ENCODE data around the gene L1TD1.
"Not testable (repeated sequence)": the region's sequence is repeated elsewhere in the genome, so short reads cannot be mapped to it uniquely, and the experiment has no call there.

Gene L1TD1

DNA sequence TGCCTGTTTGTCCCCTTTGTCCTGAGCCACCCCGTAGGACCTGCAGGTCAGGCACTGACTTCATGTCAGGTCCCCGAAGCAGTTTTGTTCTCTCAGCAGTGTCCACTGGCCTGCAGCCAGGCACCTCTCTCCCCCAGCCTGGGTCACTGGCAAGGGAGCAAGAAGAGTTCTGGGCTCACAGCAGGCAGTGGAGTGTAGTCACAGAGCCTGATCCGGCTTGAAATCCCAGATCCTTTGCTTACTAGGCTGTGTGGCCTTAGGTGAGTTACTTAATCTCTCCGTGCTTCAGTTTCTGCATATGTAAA, 34.2 kb downstream of the L1TD1 start:
- no peaks in the 10 kb centered on the region for H3K27me3 ChIP-seq (ENCODE audit: control insufficient read depth, insufficient read depth, low read length)
- H3K9ac ChIP-seq (ENCODE audit: low read length): no peak overlapping the region
- H3K4me1 ChIP-seq (ENCODE audit: control insufficient read depth, insufficient read depth, low read length): no peaks in the 10 kb centered on the region
- H3K36me3 ChIP-seq (ENCODE audit: control insufficient read depth, insufficient read depth, low read length): no peaks in the 10 kb centered on the region
- H3K9me3 ChIP-seq (ENCODE audit: control insufficient read depth, low read length): no peaks in the 10 kb centered on the region
- no peak overlapping the region for H3K4me3 ChIP-seq (ENCODE audit: low read length)

DNA sequence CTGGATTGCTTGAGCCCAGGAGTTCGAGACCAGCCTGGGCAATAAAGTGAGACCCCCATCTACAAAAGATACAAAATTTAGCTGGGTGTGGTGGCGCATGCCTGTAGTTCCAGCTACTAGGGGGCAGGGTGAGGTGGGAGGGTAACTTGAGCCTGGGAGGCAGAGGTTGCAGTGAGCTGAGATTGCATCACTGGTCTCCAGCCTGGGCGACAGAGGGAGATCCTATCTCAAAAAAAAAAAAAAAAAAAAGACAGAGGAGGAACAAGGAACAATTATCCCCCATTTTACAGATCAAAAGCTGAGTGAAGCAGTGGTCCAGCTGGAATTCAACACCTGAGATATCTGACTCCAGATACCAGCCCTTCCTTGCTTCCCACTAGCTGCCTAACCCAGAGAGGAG, 34.8 kb downstream of the L1TD1 start:
- no peaks in the 10 kb centered on the region for H3K27me3 ChIP-seq (ENCODE audit: control insufficient read depth, insufficient read depth, low read length)
- H3K9me3 ChIP-seq (ENCODE audit: control insufficient read depth, low read length): no peaks in the 10 kb centered on the region
- no peaks in the 10 kb centered on the region for H3K36me3 ChIP-seq (ENCODE audit: control insufficient read depth, insufficient read depth, low read length)
- no peak overlapping the region for H3K4me3 ChIP-seq (ENCODE audit: low read length)
- H3K4me1 ChIP-seq (ENCODE audit: control insufficient read depth, insufficient read depth, low read length): no peaks in the 10 kb centered on the region
- H3K9ac ChIP-seq (ENCODE audit: low read length): no peak overlapping the region

DNA sequence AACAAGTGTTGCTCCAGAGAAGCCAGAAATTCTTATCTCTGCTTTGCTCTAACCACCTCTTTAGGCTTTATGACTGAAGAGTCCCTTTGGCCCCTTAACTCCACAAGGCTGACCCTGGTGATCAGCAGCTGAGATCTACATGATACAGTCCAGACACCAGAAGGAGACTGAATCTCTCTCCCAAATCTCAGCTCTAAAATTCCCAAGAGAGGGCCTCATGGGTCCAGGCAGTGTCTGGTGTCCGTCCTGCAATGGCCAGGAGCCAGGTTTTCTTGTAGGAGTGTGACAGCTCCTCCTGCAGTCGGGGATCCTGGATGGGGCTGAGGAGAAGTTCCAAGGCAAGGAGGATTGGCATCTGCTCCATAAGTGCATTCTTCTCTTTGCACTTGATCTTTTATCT, 35.3 kb downstream of the L1TD1 start:
- no peaks in the 10 kb centered on the region for H3K4me1 ChIP-seq (ENCODE audit: control insufficient read depth, insufficient read depth, low read length)
- H3K36me3 ChIP-seq (ENCODE audit: control insufficient read depth, insufficient read depth, low read length): no peaks in the 10 kb centered on the region
- no peaks in the 10 kb centered on the region for H3K27me3 ChIP-seq (ENCODE audit: control insufficient read depth, insufficient read depth, low read length)
- no peak overlapping the region for H3K9ac ChIP-seq (ENCODE audit: low read length)
- H3K4me3 ChIP-seq (ENCODE audit: low read length): no peak overlapping the region
- H3K9me3 ChIP-seq (ENCODE audit: control insufficient read depth, low read length): no peaks in the 10 kb centered on the region

GRCh38 chr1:62230718-62231117, 36.1 kb downstream of the L1TD1 start:
- Histone ChIP-seq H3K27me3 (ENCODE audit: control insufficient read depth, insufficient read depth, low read length) (no peaks in the 10 kb centered on the region), H3K9me3 (ENCODE audit: control insufficient read depth, low read length) (no peaks in the 10 kb centered on the region), H3K4me3 (ENCODE audit: low read length) (no peak overlapping the region), H3K36me3 (ENCODE audit: control insufficient read depth, insufficient read depth, low read length) (no peaks in the 10 kb centered on the region), H3K4me1 (ENCODE audit: control insufficient read depth, insufficient read depth, low read length) (no peaks in the 10 kb centered on the region), H3K9ac (ENCODE audit: low read length) (no peak overlapping the region)

- H3K9me3 ChIP-seq (ENCODE audit: control insufficient read depth, low read length): no peaks in the 10 kb centered on the region
- H3K9ac ChIP-seq (ENCODE audit: low read length): no peak overlapping the region
- no peaks in the 10 kb centered on the region for H3K27me3 ChIP-seq (ENCODE audit: control insufficient read depth, insufficient read depth, low read length)
- no peak overlapping the region for H3K4me3 ChIP-seq (ENCODE audit: low read length)
- no peaks in the 10 kb centered on the region for H3K4me1 ChIP-seq (ENCODE audit: control insufficient read depth, insufficient read depth, low read length)
- H3K36me3 ChIP-seq (ENCODE audit: control insufficient read depth, insufficient read depth, low read length): no peaks in the 10 kb centered on the region
Observed at GRCh38 chr1:62232871-62233278, 38.2 kb downstream of the L1TD1 start.

- Histone ChIP-seq H3K4me1 (ENCODE audit: control insufficient read depth, insufficient read depth, low read length) (no peaks in the 10 kb centered on the region), H3K9ac (ENCODE audit: low read length) (no peak overlapping the region), H3K9me3 (ENCODE audit: control insufficient read depth, low read length) (no peaks in the 10 kb centered on the region), H3K4me3 (ENCODE audit: low read length) (no peak overlapping the region), H3K27me3 (ENCODE audit: control insufficient read depth, insufficient read depth, low read length) (no peaks in the 10 kb centered on the region), H3K36me3 (ENCODE audit: control insufficient read depth, insufficient read depth, low read length) (no peaks in the 10 kb centered on the region)
Observed at GRCh38 chr1:62233926-62234450, 39.3 kb downstream of the L1TD1 start.

DNA sequence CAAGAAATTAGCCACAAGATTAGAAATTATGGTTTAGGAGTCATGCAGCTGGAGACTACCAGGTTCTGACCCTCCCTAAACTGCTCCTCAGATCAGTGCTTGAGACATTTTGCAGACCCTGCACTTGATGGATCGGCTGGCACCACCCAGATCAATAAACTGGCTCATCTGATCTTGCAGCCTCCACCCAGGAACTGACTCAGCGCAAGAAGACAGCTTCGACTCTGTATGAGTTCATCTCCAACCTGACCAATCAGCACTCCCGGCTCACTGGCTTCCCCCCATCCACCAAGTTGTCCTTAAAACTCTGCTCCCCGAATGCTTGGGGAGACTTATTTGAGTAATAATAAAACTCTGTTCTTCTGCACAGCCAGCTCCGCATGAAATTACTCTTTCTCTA, 40.0 kb downstream of the L1TD1 start:
- Histone ChIP-seq H3K36me3 (ENCODE audit: control insufficient read depth, insufficient read depth, low read length) (no peaks in the 10 kb centered on the region), H3K9ac (ENCODE audit: low read length) (no peak overlapping the region), H3K4me3 (ENCODE audit: low read length) (no peak overlapping the region), H3K9me3 (ENCODE audit: control insufficient read depth, low read length) (no peaks in the 10 kb centered on the region), H3K27me3 (ENCODE audit: control insufficient read depth, insufficient read depth, low read length) (no peaks in the 10 kb centered on the region), H3K4me1 (ENCODE audit: control insufficient read depth, insufficient read depth, low read length) (no peaks in the 10 kb centered on the region)

DNA sequence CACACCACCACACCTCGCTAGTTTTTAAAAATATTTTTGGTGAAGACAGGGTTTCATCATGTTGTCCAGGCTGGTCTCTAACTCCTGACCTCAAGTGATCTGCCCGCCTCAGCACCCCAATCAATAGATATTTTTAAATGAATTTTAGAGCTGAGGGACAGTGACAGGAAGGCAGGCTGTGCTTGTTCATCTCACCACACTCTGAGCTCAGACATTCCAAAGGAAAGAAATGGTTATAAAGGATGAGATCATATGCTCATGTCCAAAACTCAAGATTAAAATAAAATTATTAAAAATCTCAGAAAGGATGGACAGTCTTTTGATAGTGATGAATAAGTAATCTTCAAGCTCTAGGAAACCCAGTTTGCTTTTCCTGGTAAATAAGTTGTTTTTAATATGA, 40.9 kb downstream of the L1TD1 start:
- Histone ChIP-seq H3K4me1 (ENCODE audit: control insufficient read depth, insufficient read depth, low read length) (no peaks in the 10 kb centered on the region), H3K9me3 (ENCODE audit: control insufficient read depth, low read length) (no peaks in the 10 kb centered on the region), H3K9ac (ENCODE audit: low read length) (no peak overlapping the region), H3K4me3 (ENCODE audit: low read length) (no peak overlapping the region), H3K27me3 (ENCODE audit: control insufficient read depth, insufficient read depth, low read length) (no peaks in the 10 kb centered on the region), H3K36me3 (ENCODE audit: control insufficient read depth, insufficient read depth, low read length) (no peaks in the 10 kb centered on the region)

DNA sequence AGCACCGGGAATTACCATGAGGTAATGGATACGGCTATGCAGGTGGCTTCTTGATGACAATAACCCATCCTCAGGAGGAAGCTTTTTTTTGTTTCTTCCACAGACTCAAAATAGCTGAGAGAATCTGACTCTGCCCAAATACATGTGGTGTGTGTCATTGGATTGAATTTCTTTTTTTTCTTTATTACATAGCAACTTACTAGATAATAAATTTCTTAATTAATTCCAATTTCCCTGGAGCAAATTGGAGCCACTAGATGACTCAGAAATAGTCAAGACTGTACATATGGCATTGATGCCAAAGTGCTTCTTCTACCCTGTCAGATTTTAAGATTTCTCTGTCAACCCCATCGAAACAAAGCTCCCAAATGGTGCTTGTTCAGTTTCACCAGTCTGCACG, 42.7 kb downstream of the L1TD1 start:
- Histone ChIP-seq H3K9me3 (ENCODE audit: control insufficient read depth, low read length) (no peaks in the 10 kb centered on the region), H3K36me3 (ENCODE audit: control insufficient read depth, insufficient read depth, low read length) (no peaks in the 10 kb centered on the region), H3K9ac (ENCODE audit: low read length) (no peak overlapping the region), H3K4me1 (ENCODE audit: control insufficient read depth, insufficient read depth, low read length) (peaks cover 7% of the 10 kb centered on the region), H3K4me3 (ENCODE audit: low read length) (no peak overlapping the region), H3K27me3 (ENCODE audit: control insufficient read depth, insufficient read depth, low read length) (no peaks in the 10 kb centered on the region)

DNA sequence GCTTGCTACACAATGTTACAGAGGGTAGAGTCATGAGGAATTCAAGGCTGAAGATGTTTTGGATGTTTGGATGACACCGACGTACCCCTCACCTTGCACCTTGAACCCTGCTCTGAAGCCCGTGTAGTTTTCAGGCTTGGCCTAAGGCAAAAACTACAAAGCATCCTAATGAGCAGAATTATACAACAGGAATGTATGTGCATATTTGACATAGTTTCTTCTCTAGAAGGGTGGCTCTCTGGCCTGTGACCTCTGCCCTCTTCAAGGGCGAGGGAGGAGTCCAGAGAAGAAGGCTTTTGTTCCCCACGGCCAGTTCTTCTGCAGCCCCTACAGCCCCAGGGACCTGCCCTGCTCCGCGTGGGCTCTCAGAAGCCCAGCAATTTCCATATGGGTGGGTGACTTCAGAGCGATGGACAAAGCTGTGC, 43.3 kb downstream of the L1TD1 start:
- Histone ChIP-seq H3K9ac (ENCODE audit: low read length) (no peak overlapping the region), H3K4me3 (ENCODE audit: low read length) (no peak overlapping the region), H3K27me3 (ENCODE audit: control insufficient read depth, insufficient read depth, low read length) (no peaks in the 10 kb centered on the region), H3K36me3 (ENCODE audit: control insufficient read depth, insufficient read depth, low read length) (no peaks in the 10 kb centered on the region), H3K4me1 (ENCODE audit: control insufficient read depth, insufficient read depth, low read length) (peaks cover 7% of the 10 kb centered on the region), H3K9me3 (ENCODE audit: control insufficient read depth, low read length) (no peaks in the 10 kb centered on the region)

DNA sequence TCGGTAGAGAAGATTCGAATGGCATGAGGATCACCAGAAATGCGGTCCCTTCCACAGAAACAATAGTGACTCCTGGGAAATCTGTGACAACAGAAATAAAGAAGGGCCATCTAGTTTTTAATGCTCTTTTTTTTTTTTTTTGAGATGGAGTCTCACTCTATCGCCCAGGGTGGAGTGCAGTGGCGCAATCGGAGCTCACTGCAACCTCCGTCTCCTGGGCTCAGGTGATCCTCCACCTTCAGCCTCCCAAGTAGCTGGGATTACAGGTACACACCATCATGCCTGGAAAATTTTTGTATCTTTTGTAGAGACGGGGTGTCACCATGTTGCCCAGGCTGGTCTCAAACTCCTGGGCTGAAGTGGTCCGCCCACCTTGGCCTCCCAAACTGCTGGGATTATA, 43.9 kb downstream of the L1TD1 start:
- H3K4me1 ChIP-seq (ENCODE audit: control insufficient read depth, insufficient read depth, low read length): peaks cover 7% of the 10 kb centered on the region
- H3K9me3 ChIP-seq (ENCODE audit: control insufficient read depth, low read length): no peaks in the 10 kb centered on the region
- H3K36me3 ChIP-seq (ENCODE audit: control insufficient read depth, insufficient read depth, low read length): no peaks in the 10 kb centered on the region
- H3K4me3 ChIP-seq (ENCODE audit: low read length): no peak overlapping the region
- no peak overlapping the region for H3K9ac ChIP-seq (ENCODE audit: low read length)
- no peaks in the 10 kb centered on the region for H3K27me3 ChIP-seq (ENCODE audit: control insufficient read depth, insufficient read depth, low read length)

GRCh38 chr1:62239652-62240403, 45.2 kb downstream of the L1TD1 start:
- not testable (repeated sequence) for H3K4me1 ChIP-seq (ENCODE audit: control insufficient read depth, insufficient read depth, low read length); H3K9me3 ChIP-seq (ENCODE audit: control insufficient read depth, low read length); H3K27me3 ChIP-seq (ENCODE audit: control insufficient read depth, insufficient read depth, low read length); H3K36me3 ChIP-seq (ENCODE audit: control insufficient read depth, insufficient read depth, low read length); H3K4me3 ChIP-seq (ENCODE audit: low read length); H3K9ac ChIP-seq (ENCODE audit: low read length)
